Loucy (cell line): Measurements from ENCODE around the gene SLC3A2.

Experiments
- EZH2phosphoT487 ChIP-seq: fragments of 200-600 bp; IDR thresholded peaks from 2 replicates; pipeline ENCODE4 v1.6.1; 2018; ENCODE audit warnings: antibody characterized with exemption, mild to moderate bottlenecking, moderate library complexity, borderline replicate concordance
- TF ChIP-seq, protein P1 (sequence below): fragments of 200-600 bp; sonication (generic); conservative IDR thresholded peaks from 2 replicates; pipeline ENCODE4 v1.5.1; 2014; ENCODE audit warnings: mild to moderate bottlenecking, antibody characterized with exemption, low read length

DNA sequence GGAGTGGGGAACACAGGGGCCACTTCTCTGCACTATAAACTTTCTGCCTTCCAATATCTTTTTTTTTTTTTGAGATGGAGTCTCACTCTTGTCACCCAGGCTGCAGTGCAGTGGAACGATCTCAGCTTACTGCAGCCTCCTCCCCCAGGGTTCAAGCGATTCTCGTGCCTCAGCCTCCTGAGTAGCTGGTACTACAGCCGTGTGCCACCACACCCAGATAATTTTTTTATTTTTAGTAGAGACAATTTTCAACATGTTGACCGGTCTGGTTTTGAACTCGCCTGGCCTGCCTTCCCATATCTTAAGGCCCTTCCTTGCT is 1.7 kb downstream of the SLC3A2 start:
- TF ChIP-seq EZH2phosphoT487: no peak
- TF ChIP-seq, protein P1, sequence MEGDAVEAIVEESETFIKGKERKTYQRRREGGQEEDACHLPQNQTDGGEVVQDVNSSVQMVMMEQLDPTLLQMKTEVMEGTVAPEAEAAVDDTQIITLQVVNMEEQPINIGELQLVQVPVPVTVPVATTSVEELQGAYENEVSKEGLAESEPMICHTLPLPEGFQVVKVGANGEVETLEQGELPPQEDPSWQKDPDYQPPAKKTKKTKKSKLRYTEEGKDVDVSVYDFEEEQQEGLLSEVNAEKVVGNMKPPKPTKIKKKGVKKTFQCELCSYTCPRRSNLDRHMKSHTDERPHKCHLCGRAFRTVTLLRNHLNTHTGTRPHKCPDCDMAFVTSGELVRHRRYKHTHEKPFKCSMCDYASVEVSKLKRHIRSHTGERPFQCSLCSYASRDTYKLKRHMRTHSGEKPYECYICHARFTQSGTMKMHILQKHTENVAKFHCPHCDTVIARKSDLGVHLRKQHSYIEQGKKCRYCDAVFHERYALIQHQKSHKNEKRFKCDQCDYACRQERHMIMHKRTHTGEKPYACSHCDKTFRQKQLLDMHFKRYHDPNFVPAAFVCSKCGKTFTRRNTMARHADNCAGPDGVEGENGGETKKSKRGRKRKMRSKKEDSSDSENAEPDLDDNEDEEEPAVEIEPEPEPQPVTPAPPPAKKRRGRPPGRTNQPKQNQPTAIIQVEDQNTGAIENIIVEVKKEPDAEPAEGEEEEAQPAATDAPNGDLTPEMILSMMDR: no peak
